Activated effector memory CD4-positive, alpha-beta T cell treated with Interleukin-2 at 50 U/mL for 16 hours (primary cell): ENCODE data around the gene AK1.

Experiments
- DNase-seq: peaks from one replicate; pipeline ENCODE4 v3.0.0-alpha.2; 2020

The AK1 gene

GRCh38 chr9:127907867-127908659 lies 30.6 kb upstream of the AK1 start:
- no peak for DNase-seq

GRCh38 chr9:127905788-127906191 lies 28.3 kb upstream of the AK1 start:
- peak; percentile 67 for DNase-seq

- peak; percentile 54 for DNase-seq
These were observed 27.7 kb upstream of the AK1 start for GRCh38 chr9:127905004-127905728.

DNA sequence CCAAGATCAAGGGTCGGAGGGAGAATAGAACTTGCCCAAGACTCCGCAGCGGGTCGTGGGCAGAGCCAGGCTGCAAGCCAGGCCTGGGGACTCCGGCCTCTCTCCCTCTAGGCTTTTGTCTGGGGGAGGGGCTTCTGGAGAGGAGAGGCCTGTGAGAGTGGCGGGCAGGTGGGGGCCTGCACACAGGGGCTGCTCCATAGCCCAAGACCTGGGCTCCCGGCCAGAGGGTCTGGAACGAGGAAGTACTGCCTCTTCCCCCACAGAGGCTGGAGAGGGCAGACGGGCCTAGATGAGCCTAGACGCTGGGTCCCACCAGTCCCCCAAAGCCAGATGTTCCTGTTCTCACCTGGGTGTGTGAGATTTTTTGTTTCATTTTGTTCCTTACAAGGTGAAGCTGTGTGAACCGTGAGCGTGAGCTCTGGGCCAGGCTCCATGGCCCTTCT lies 27.1 kb upstream of the AK1 start:
- DNase-seq, result no peak

- DNase-seq, result peak; percentile 57
These were observed 26.3 kb upstream of the AK1 start for GRCh38 chr9:127903557-127904475.

DNA sequence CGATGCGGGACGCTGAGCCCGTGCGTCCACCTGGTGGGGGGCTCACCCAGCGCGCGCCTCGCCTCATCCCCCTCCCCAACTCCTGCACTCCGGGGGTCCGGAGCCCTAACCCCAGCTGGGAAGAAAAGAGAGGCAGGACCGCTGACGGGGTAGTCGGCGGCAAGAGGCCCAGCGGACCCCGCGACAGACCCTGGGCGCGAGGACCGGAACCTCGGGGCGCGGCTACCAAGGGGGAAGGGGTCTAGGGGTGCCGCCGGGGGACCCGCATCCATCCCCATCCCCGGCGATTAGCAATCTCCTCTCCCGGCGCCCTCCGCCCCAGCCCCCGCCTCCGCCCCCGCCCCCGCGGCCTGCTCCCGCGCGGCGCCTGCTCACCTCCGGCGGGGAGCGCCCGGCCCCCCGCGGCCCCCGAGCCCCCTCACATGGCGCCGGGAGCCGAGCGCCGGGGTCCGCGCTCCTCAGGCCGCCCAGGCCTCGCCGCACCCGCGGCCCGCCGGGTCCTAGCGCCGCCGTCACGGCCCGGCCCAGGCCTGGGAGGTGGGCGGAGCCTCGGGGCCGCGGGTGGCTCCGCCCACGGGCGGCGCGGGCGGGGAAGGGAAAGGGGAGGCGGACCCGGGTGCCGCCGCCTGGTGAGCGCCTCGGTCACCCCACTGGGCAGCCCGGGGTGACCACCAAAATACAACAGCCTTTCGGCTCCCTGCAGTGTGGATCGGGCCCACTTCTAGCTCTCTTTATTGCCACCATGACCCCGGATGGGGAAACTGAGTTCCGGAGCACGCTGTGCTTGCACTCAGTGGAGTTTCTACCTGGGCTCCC lies 21.9 kb upstream of the AK1 start, which contains the start of gene ST6GALNAC6:
ST6GALNAC6 (minus strand) TSS at position 476 of the 816 bp plus-strand sequence. CDS start 1,622 bp downstream, outside the sequence.
- DNase-seq, result peak; percentile 59

DNA sequence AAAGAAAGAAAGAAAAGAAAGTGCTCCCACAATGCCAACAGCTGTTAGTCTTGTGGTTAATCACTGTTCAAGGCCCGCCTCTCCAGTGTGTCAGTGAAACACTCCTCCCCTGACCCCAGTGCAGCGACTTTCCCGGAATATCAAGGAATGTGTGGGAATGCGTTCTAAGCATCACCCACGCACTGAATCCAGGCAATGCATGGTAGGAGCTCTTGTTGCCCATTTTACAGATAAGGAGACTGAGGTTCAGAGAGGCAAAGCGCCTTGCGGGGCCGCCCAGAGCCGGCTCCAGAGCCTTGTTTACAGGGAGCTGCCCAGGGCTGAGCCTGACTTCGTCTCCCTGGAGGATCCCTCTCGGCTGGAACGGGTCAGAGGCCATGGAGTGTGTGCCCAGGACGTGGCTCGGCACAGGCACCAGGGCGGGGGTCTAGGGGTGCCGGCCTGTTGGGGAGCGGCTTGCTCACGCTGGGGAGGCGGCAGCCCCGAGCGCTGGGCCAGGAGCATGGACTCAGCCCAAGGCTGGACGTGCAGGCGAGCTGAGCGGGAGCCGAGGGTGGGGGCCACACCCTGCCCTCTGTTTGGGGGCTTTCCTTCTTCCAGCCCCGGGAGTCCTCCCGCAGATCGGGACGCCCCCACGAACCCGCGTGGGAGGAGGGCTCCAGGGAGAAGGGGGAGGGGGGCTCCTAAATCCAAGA lies 21.1 kb upstream of the AK1 start:
- no peak for DNase-seq

GRCh38 chr9:127897193-127897692 lies 19.8 kb upstream of the AK1 start:
- no peak for DNase-seq

GRCh38 chr9:127896395-127897192 lies 19.1 kb upstream of the AK1 start:
- no peak for DNase-seq

- DNase-seq, result no peak
These were observed 18.3 kb upstream of the AK1 start for GRCh38 chr9:127895811-127896210.

DNA sequence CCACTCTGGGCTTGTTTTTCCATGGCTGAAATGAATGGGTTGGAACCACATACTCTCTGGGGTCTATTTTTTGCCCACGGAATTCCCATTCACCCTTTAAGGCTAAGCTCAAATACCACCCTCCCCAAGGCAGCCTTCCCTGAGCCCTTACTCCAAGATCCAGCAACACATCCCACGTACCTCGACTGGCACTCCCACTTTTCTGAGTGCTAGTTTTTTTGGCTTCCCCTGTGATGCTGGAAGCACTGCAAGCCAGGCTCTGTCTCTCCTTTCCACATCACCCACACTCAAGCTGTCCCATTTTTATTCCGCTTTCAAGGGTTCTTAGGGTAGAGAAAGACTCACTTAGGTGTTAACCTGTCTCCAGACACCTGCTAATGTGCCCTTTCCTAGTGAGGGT lies 15.9 kb upstream of the AK1 start:
- no peak for DNase-seq

GRCh38 chr9:127892831-127893230 lies 15.4 kb upstream of the AK1 start:
- no peak for DNase-seq

GRCh38 chr9:127890053-127890452 lies 12.6 kb upstream of the AK1 start:
- no peak for DNase-seq

DNA sequence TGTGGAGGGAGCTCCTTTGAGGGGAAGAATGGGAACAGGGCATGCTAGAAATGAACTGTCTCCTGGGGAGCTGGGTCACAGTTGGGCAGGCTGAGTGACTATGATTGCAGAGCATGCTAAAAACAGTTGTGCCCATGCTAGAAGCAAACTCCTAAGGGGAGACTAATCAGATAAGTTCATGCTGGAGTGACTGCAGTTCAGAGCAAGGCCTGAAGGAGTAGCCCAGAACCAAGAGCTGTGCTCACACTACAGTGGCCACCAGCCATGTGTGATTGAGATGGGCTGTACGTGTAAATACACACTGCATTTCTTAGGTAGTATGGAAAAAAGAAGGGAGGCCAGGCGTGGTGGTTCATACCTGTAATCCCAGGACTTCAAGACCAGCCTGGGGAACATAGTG lies 10.3 kb upstream of the AK1 start:
- DNase-seq, result no peak

DNA sequence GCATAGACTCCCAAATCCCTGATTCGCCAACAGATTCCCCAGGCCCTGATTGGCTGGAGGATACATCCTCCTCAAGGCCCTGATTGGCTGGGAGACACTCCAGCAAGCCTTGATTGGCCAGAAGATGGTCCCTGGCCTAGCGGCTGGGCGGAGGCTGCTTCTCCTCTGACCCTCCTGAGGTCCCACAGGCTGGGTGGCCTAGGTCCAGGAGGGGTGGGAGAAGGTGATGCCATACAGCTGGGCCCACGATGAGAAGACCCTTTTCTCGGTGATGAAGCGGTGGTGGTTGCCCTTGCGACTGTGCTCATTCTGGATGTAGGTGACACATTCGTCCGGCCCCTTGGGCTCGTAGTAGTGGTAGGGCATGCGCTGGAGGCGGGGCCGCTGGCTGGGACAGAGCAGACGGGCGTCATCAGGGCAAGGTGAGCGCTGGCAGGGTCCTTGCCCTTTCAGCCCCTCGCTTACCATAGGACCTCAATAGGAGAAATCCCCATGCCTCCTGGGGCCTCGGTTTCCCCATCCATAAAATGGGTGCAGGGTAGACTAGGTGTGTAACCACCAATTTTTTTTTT lies 9.0 kb upstream of the AK1 start:
- DNase-seq, result no peak

GRCh38 chr9:127885508-127886281 lies 8.2 kb upstream of the AK1 start:
- no peak for DNase-seq

DNA sequence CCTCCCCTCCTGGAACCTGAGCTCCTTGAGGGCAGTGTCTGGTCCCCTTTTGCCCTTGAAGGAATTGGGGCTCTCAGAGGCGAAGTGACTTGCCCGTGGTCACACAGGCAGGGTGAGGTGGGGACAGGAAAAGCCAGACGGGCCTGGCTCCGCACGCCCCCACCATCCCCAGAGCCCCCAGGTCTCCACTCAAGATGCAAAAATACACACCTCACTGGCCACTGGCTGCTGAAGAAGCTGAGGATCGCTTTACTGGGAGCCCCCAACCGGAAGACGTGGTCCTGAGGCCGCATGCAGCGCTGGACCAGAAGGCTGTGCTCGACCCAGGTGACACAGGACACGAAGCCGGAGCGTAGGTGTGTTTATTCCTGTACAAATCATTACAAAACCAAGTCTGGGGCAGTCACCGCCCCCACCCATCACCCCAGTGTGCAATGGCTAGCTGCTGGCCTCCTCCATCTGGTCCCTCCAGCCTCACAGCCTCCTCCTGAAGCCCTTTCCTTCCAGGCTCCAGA lies 7.6 kb upstream of the AK1 start:
- no peak for DNase-seq

GRCh38 chr9:127884427-127884911 lies 7.0 kb upstream of the AK1 start:
- DNase-seq, result no peak

GRCh38 chr9:127883959-127884358 lies 6.5 kb upstream of the AK1 start:
- DNase-seq, result no peak
